Measurements from ENCODE around the gene ZNF362.

ZNF362 gene

DNA sequence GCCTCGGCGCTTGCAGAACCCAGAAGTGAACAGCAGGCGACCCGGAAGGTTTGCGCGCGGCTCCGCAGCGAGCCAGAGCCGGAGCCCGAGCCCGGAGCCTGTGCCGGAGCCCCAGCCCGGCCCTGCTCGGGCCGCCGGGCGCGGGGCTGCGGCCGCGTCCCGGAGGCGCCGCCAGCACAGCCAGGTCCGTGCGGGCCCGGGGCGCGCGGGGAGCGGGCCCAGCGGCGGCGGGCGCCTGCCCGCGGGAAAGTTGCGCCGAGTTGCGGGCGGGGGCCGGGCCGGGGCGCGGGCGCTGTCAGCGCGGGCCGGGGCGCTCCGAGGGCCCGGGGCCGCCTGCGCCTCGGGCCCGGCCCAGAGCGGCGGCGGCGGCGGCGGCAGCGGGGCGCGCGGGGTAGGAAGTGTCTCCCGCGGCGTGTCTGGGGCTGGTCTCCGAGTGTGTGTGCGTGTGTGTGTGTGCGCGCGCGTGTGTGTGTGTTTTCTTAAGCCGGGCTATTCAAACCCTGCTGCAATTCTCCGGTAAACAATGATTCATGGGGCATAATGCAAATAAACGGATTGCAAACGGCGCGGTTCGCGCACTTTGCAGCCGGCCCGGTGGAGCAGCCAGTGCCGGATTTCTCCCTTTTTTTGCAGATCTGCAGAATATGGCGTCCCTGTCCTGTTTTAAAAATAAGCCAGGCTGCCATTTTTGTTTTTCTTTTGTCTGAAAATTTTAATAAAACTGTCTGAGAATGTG, at the start of gene ZNF362 (continued):
- TF ChIP-seq ZNF423 (tag by site-specific recombination; IDR thresholded peaks at IDR 0.05): no peak
- TF ChIP-seq ZNF549 (tag by site-specific recombination; IDR thresholded peaks at IDR 0.05): no peak
- no peak for TF ChIP-seq ZNF510 (tag by site-specific recombination; IDR thresholded peaks at IDR 0.05; ENCODE audit: insufficient replicate concordance)
- no peak for TF ChIP-seq ZNF16 (tag by site-specific recombination; IDR thresholded peaks at IDR 0.05; ENCODE audit: low read depth)
- TF ChIP-seq ZNF157 (tag by site-specific recombination; IDR thresholded peaks at IDR 0.05): no peak
- TF ChIP-seq REPIN1 (tag by site-specific recombination; IDR thresholded peaks at IDR 0.05; ENCODE audit: low read depth): no peak
- TF ChIP-seq, protein P1, sequence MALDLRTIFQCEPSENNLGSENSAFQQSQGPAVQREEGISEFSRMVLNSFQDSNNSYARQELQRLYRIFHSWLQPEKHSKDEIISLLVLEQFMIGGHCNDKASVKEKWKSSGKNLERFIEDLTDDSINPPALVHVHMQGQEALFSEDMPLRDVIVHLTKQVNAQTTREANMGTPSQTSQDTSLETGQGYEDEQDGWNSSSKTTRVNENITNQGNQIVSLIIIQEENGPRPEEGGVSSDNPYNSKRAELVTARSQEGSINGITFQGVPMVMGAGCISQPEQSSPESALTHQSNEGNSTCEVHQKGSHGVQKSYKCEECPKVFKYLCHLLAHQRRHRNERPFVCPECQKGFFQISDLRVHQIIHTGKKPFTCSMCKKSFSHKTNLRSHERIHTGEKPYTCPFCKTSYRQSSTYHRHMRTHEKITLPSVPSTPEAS (tag by site-specific recombination; IDR thresholded peaks at IDR 0.05): peak; percentile 96
- TF ChIP-seq ZNF138 (tag by site-specific recombination; IDR thresholded peaks at IDR 0.05; ENCODE audit: borderline replicate concordance): no peak
- TF ChIP-seq ZXDB (tag by site-specific recombination; IDR thresholded peaks at IDR 0.05): 0 out of 2 replicates have a peak, but pooled peaks have one; percentile 19
- TF ChIP-seq KLF16 (tag by site-specific recombination; IDR thresholded peaks at IDR 0.05): peak; percentile 40; the same call in 1 of the 2 replicates
- no peak for TF ChIP-seq GFI1B (tag by site-specific recombination; IDR thresholded peaks at IDR 0.05)
- TF ChIP-seq ZNF112 (tag by site-specific recombination; IDR thresholded peaks at IDR 0.05): no peak
- no peak for TF ChIP-seq ZNF639 (tag by site-specific recombination; IDR thresholded peaks at IDR 0.05)
- no peak for TF ChIP-seq ZBTB49 (tag by site-specific recombination; IDR thresholded peaks at IDR 0.05; ENCODE audit: low read depth)
- TF ChIP-seq MZF1 (tag by site-specific recombination; IDR thresholded peaks at IDR 0.05; ENCODE audit: borderline replicate concordance): no peak
- TF ChIP-seq, protein P2, sequence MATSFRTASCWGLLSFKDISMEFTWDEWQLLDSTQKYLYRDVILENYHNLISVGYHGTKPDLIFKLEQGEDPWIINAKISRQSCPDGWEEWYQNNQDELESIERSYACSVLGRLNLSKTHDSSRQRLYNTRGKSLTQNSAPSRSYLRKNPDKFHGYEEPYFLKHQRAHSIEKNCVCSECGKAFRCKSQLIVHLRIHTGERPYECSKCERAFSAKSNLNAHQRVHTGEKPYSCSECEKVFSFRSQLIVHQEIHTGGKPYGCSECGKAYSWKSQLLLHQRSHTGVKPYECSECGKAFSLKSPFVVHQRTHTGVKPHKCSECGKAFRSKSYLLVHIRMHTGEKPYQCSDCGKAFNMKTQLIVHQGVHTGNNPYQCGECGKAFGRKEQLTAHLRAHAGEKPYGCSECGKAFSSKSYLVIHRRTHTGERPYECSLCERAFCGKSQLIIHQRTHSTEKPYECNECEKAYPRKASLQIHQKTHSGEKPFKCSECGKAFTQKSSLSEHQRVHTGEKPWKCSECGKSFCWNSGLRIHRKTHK (tag by site-specific recombination; IDR thresholded peaks at IDR 0.05): no peak
- TF ChIP-seq, protein P3, sequence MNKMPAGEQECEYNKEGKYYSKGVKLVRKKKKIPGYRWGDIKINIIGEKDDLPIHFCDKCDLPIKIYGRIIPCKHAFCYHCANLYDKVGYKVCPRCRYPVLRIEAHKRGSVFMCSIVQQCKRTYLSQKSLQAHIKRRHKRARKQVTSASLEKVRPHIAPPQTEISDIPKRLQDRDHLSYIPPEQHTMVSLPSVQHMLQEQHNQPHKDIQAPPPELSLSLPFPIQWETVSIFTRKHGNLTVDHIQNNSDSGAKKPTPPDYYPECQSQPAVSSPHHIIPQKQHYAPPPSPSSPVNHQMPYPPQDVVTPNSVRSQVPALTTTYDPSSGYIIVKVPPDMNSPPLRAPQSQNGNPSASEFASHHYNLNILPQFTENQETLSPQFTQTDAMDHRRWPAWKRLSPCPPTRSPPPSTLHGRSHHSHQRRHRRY (tag by site-specific recombination; IDR thresholded peaks at IDR 0.05): no peak
- no peak for TF ChIP-seq ZBTB7A (tag by site-specific recombination; IDR thresholded peaks at IDR 0.05; ENCODE audit: low read depth)
- TF ChIP-seq ZBTB21 (tag by site-specific recombination; IDR thresholded peaks at IDR 0.05): no peak
- no peak for TF ChIP-seq ZNF626 (tag by site-specific recombination; IDR thresholded peaks at IDR 0.05)
- TF ChIP-seq HOXD13 (CRISPR knock-in tag; IDR thresholded peaks at IDR 0.05; ENCODE audit: borderline replicate concordance): no peak
- no peak; the same call in 1 of the 2 replicates for TF ChIP-seq ZFHX2 (tag by site-specific recombination; conservative IDR thresholded peaks at IDR 0.05)
- peak; percentile 75 for TF ChIP-seq GLIS1 (tag by site-specific recombination; IDR thresholded peaks at IDR 0.05)
- TF ChIP-seq ZNF223 (tag by site-specific recombination; IDR thresholded peaks at IDR 0.05): no peak
- TF ChIP-seq, protein P4, sequence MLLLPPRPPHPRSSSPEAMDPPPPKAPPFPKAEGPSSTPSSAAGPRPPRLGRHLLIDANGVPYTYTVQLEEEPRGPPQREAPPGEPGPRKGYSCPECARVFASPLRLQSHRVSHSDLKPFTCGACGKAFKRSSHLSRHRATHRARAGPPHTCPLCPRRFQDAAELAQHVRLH (tag by site-specific recombination; IDR thresholded peaks at IDR 0.05): no peak
- no peak for TF ChIP-seq ZNF664 (tag by site-specific recombination; IDR thresholded peaks at IDR 0.05)
- TF ChIP-seq ZNF239 (tag by site-specific recombination; IDR thresholded peaks at IDR 0.05): no peak
- TF ChIP-seq BCL11A (tag by site-specific recombination; IDR thresholded peaks at IDR 0.05; ENCODE audit: low read depth): no peak
- no peak for TF ChIP-seq HIC1 (tag by site-specific recombination; IDR thresholded peaks at IDR 0.05)
- TF ChIP-seq ZBTB20 (tag by site-specific recombination; IDR thresholded peaks at IDR 0.05): peak; percentile 85

All from HEK293 (cell line).